WTC11 (cell line): ENCODE data around the gene ZNRF3. TPM values are rescaled to one million over a fixed set of nuclear protein-coding genes. Genes with fewer than 3 reads are reported as not detected.

Source experiments
- ATAC-seq: fragments of 200-7000 bp; cut with Tn5 transposase; 2 replicates; pipeline ENCODE4 v1.10.0; 2021; ENCODE audit warnings: mild to moderate bottlenecking, moderate library complexity
- CTCF ChIA-PET: fragments of 300-600 bp; sonication (Branson Sonifier 250); formaldehyde crosslinking; loops from one replicate; lab custom pipeline; 2021; ENCODE audit warnings: antibody characterized with exemption; lab: Charles Lee
- POLR2A ChIA-PET: fragments of 350-600 bp; sonication (Branson Sonifier 250); formaldehyde crosslinking; loops from one replicate; lab custom pipeline; 2021; ENCODE audit warnings: antibody characterized with exemption; lab: Charles Lee
- DNase-seq: peaks from one replicate; pipeline ENCODE4 v3.0.0; 2021; ENCODE audit warnings: low spot score
- H3K27ac Mint-ChIP-seq: 2 replicates; pipeline ENCODE4 v1.8.0; 2021; ENCODE audit warnings: mixed read lengths
- H3K27me3 Mint-ChIP-seq: 2 replicates; pipeline ENCODE4 v1.8.0; 2021; ENCODE audit warnings: low read depth, mild to moderate bottlenecking, moderate library complexity, mixed read lengths
- H3K36me3 Mint-ChIP-seq: 2 replicates; pipeline ENCODE4 v1.8.0; 2021; ENCODE audit warnings: mixed read lengths
- H3K4me1 Mint-ChIP-seq: 2 replicates; pipeline ENCODE4 v1.8.0; 2022; ENCODE audit warnings: mixed read lengths
- H3K4me3 Mint-ChIP-seq: 2 replicates; pipeline ENCODE4 v1.8.0; 2021; ENCODE audit warnings: mild to moderate bottlenecking, moderate library complexity, mixed read lengths
- H3K9me3 Mint-ChIP-seq: 2 replicates; pipeline ENCODE4 v1.8.0; 2021; ENCODE audit warnings: mixed read lengths
- EMX1 ChIP-seq: fragments of 250-450 bp; sonication (Bioruptor Pico); IDR thresholded peaks from 2 replicates; pipeline ENCODE4 v1.8.0; 2021; ENCODE audit warnings: mild to moderate bottlenecking
- GABPB1 ChIP-seq: sonication (generic); formaldehyde crosslinking; IDR thresholded peaks from 2 replicates; pipeline ENCODE4 v1.8.1; 2023; ENCODE audit warnings: mild to moderate bottlenecking, missing genetic modification reagents
- HMGA2 ChIP-seq: fragments of 250-450 bp; sonication (Bioruptor Pico); IDR thresholded peaks from 2 replicates; pipeline ENCODE4 v1.4.0; 2021; ENCODE audit warnings: mild to moderate bottlenecking, moderate library complexity
- IRF2 ChIP-seq: sonication (generic); formaldehyde crosslinking; IDR thresholded peaks from 2 replicates; pipeline ENCODE4 v1.8.0; 2022; ENCODE audit warnings: low read depth, missing genetic modification reagents, borderline replicate concordance
- NFATC4 ChIP-seq: fragments of 250-450 bp; sonication (Bioruptor Pico); IDR thresholded peaks from 2 replicates; pipeline ENCODE4 v1.9.0; 2021; ENCODE audit warnings: mild to moderate bottlenecking
- OVOL2 ChIP-seq: fragments of 250-450 bp; sonication (Bioruptor Pico); IDR thresholded peaks from 2 replicates; pipeline ENCODE4 v1.9.0; 2021; ENCODE audit warnings: mild to moderate bottlenecking, borderline replicate concordance
- RELA ChIP-seq: sonication (generic); formaldehyde crosslinking; IDR thresholded peaks from 2 replicates; pipeline ENCODE4 v1.8.1; 2022; ENCODE audit warnings: missing genetic modification reagents, mild to moderate bottlenecking, borderline replicate concordance
- RORB ChIP-seq: fragments of 250-450 bp; sonication (Bioruptor Pico); IDR thresholded peaks from 2 replicates; pipeline ENCODE4 v1.9.0; 2021; ENCODE audit warnings: mild to moderate bottlenecking
- TP53 ChIP-seq: sonication (generic); formaldehyde crosslinking; IDR thresholded peaks from 2 replicates; pipeline ENCODE4 v1.8.1; 2023; ENCODE audit warnings: mild to moderate bottlenecking, missing genetic modification reagents
- ZNF219 ChIP-seq: sonication (generic); formaldehyde crosslinking; IDR thresholded peaks from 2 replicates; pipeline ENCODE4 v1.8.0; 2023; ENCODE audit warnings: missing genetic modification reagents, mild to moderate bottlenecking, borderline replicate concordance
- ZNF263 ChIP-seq: sonication (generic); formaldehyde crosslinking; IDR thresholded peaks from 2 replicates; pipeline ENCODE4 v1.8.1; 2022; ENCODE audit warnings: low read depth, mild to moderate bottlenecking, moderate library complexity, missing genetic modification reagents
- ZNF317 ChIP-seq: sonication (generic); formaldehyde crosslinking; IDR thresholded peaks from 2 replicates; pipeline ENCODE4 v1.8.1; 2023; ENCODE audit warnings: low read depth, mild to moderate bottlenecking, moderate library complexity, missing genetic modification reagents, borderline replicate concordance
- ZNF396 ChIP-seq: fragments of 250-450 bp; sonication (Bioruptor Pico); IDR thresholded peaks from 2 replicates; pipeline ENCODE4 v1.8.0; 2021; ENCODE audit warnings: mild to moderate bottlenecking, moderate library complexity, borderline replicate concordance
- total RNA-seq: library from RNA; stranded (reverse); gene quantifications from 3 replicates; pipeline ENCODE4 v1.2.3, GENCODE V29; 2021
- TF ChIP-seq, protein P1 (sequence below): sonication (generic); formaldehyde crosslinking; IDR thresholded peaks from 2 replicates; pipeline ENCODE4 v1.8.1; 2023; ENCODE audit warnings: mild to moderate bottlenecking, moderate library complexity, missing genetic modification reagents
- TF ChIP-seq, protein P2 (sequence below): sonication (generic); formaldehyde crosslinking; IDR thresholded peaks from 2 replicates; pipeline ENCODE4 v1.8.1; 2023; ENCODE audit warnings: mild to moderate bottlenecking, missing genetic modification reagents
- TF ChIP-seq, protein P3 (sequence below): sonication (generic); formaldehyde crosslinking; IDR thresholded peaks from 2 replicates; pipeline ENCODE4 v1.8.1; 2022; ENCODE audit warnings: mild to moderate bottlenecking, moderate library complexity, missing genetic modification reagents
- TF ChIP-seq, protein P4 (sequence below): sonication (generic); formaldehyde crosslinking; IDR thresholded peaks from 2 replicates; pipeline ENCODE4 v1.8.1; 2023; ENCODE audit warnings: mild to moderate bottlenecking, missing genetic modification reagents, moderate library complexity
- TF ChIP-seq, protein P5 (sequence below): sonication (generic); formaldehyde crosslinking; IDR thresholded peaks from 2 replicates; pipeline ENCODE4 v1.8.0; 2022; ENCODE audit warnings: mild to moderate bottlenecking, missing genetic modification reagents

ZNRF3 gene
- total RNA-seq, 1 experiment from 2014 or later: 25.4 TPM

DNA sequence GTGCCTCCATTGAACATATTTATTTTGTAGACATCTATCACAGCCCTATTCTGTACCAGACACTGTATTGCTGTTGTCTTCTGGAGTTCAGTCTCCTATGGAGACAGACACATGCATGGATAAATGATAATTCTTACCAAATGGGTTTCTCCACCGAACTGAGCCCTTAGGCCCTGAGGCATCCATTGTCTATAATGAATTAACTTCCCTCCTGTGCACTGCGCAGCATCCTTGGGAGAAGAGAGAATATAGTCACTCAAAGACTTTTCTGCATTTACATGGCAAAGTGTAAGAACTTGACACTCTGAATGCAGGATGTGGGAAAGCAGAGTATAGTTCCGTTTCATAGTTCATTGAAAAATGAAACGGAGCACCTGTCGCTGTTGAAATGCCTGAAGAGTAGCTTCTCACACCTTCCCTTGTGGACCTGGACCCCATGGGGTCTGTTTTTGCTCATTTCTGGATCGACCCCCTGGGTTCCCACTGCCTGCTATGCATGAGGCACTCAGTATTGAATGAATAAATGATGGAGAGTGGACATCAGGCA, 6.2 kb downstream of the ZNRF3 start:
- no peak for ATAC-seq
- Mint-ChIP-seq H3K9me3 (no peaks in the 10 kb centered on the region), H3K4me1 (peaks cover 84% of the 10 kb centered on the region), H3K4me3 (no peak overlapping the region), H3K36me3 (no peaks in the 10 kb centered on the region), H3K27me3 (no peaks in the 10 kb centered on the region), H3K27ac (no peak overlapping the region)
- POLR2A ChIA-PET: no interaction called here
- CTCF ChIA-PET: no interaction called here
- DNase-seq: no peak
- TF ChIP-seq NFATC4: no peak
- TF ChIP-seq ZNF317 (CRISPR knock-in tag): no peak
- no peak for TF ChIP-seq ZNF219 (CRISPR knock-in tag)
- TF ChIP-seq, protein P1, sequence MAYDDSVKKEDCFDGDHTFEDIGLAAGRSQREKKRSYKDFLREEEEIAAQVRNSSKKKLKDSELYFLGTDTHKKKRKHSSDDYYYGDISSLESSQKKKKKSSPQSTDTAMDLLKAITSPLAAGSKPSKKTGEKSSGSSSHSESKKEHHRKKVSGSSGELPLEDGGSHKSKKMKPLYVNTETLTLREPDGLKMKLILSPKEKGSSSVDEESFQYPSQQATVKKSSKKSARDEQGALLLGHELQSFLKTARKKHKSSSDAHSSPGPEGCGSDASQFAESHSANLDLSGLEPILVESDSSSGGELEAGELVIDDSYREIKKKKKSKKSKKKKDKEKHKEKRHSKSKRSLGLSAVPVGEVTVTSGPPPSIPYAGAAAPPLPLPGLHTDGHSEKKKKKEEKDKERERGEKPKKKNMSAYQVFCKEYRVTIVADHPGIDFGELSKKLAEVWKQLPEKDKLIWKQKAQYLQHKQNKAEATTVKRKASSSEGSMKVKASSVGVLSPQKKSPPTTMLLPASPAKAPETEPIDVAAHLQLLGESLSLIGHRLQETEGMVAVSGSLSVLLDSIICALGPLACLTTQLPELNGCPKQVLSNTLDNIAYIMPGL (CRISPR knock-in tag): no peak
- no peak for TF ChIP-seq IRF2
- TF ChIP-seq HMGA2 (CRISPR knock-in tag): no peak
- TF ChIP-seq TP53 (CRISPR knock-in tag): no peak

DNA sequence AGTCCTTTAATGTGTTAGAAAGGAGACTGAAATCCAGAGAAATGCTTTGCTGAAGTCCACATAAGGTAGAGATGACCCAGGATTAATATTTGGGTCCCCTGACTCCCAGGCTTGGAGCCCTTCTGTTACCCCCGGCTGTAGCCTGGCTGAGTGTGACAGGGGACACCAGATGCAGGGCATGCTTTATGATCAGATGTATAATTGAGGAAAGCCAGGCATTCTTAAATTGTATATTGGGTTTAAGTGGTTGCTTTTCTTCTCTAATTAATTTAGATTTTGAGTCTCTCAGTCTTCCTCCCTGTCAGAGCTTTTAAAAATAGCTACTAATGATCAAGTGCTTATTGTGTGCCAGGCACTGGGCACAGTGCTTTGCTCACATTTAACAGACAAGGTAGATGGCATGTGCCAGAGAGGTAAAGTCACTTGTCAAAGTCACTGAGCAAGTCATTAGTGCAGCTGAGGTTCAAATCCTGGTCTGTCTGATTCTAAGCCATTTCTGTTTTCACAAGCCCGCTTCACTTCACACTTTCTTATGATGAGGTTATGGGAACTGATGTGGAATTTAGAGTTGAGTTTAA, 7.9 kb downstream of the ZNRF3 start:
- Mint-ChIP-seq H3K4me3 (no peak overlapping the region), H3K9me3 (no peaks in the 10 kb centered on the region), H3K36me3 (no peaks in the 10 kb centered on the region), H3K4me1 (peaks cover 82% of the 10 kb centered on the region), H3K27me3 (no peaks in the 10 kb centered on the region), H3K27ac (peak overlapping the region; percentile 7)
- ATAC-seq (no peak), DNase-seq (no peak)
- ChIA-PET CTCF (interaction anchor here (0.6 kb wide), 1 partner anchor 1333 kb away, joined by 3 read pairs; no protein-coding TSS in a partner anchor), POLR2A (no interaction called here)
- TF ChIP-seq OVOL2 (CRISPR knock-in tag): no peak
- no peak for TF ChIP-seq RORB
- no peak for TF ChIP-seq GABPB1 (CRISPR knock-in tag)
- TF ChIP-seq ZNF263 (CRISPR knock-in tag): no peak
- no peak for TF ChIP-seq RELA (CRISPR knock-in tag)
- TF ChIP-seq, protein P2, sequence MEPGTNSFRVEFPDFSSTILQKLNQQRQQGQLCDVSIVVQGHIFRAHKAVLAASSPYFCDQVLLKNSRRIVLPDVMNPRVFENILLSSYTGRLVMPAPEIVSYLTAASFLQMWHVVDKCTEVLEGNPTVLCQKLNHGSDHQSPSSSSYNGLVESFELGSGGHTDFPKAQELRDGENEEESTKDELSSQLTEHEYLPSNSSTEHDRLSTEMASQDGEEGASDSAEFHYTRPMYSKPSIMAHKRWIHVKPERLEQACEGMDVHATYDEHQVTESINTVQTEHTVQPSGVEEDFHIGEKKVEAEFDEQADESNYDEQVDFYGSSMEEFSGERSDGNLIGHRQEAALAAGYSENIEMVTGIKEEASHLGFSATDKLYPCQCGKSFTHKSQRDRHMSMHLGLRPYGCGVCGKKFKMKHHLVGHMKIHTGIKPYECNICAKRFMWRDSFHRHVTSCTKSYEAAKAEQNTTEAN (CRISPR knock-in tag): no peak
- no peak for TF ChIP-seq EMX1
- TF ChIP-seq, protein P3, sequence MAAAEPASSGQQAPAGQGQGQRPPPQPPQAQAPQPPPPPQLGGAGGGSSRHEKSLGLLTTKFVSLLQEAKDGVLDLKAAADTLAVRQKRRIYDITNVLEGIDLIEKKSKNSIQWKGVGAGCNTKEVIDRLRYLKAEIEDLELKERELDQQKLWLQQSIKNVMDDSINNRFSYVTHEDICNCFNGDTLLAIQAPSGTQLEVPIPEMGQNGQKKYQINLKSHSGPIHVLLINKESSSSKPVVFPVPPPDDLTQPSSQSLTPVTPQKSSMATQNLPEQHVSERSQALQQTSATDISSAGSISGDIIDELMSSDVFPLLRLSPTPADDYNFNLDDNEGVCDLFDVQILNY (CRISPR knock-in tag): no peak
- TF ChIP-seq, protein P4, sequence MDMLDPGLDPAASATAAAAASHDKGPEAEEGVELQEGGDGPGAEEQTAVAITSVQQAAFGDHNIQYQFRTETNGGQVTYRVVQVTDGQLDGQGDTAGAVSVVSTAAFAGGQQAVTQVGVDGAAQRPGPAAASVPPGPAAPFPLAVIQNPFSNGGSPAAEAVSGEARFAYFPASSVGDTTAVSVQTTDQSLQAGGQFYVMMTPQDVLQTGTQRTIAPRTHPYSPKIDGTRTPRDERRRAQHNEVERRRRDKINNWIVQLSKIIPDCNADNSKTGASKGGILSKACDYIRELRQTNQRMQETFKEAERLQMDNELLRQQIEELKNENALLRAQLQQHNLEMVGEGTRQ: no peak
- no peak for TF ChIP-seq ZNF396 (CRISPR knock-in tag)
- no peak for TF ChIP-seq TP53 (CRISPR knock-in tag)

DNA sequence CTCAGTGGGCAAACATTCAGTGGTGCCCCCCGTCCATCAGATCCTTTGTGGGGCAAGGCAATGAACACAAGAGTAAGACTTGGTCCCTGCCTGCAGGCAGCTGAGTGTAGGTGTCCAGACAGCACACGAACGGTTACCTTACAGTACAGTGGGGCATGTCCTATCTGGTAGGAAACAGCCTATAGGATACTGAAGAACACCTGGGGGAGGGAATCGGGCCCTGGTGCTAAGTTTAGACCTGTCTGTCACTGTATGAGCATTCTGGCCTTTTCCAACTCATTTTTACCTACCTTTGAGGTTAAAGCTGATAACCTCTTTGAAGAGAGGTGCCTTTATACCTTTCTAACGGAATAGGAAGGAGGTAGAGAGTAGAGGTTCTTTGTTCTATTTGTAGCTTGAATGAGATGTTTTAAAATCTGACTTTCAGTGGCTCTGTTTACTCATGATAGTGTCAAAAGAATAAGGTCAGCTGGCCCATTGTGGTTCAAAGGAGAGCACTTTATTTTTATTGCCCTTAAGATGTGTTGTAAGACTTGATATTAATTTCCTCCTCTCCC, 8.9 kb downstream of the ZNRF3 start:
- ATAC-seq (peak; percentile 7; the same call in 1 of the 2 replicates), DNase-seq (no peak)
- H3K9me3 Mint-ChIP-seq: no peaks in the 10 kb centered on the region
- H3K36me3 Mint-ChIP-seq: no peaks in the 10 kb centered on the region
- no peak overlapping the region for H3K4me3 Mint-ChIP-seq
- CTCF ChIA-PET: no interaction called here
- peaks cover 84% of the 10 kb centered on the region for H3K4me1 Mint-ChIP-seq
- TF ChIP-seq, protein P5, sequence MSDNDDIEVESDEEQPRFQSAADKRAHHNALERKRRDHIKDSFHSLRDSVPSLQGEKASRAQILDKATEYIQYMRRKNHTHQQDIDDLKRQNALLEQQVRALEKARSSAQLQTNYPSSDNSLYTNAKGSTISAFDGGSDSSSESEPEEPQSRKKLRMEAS: no peak
- TF ChIP-seq ZNF263 (CRISPR knock-in tag): no peak
- TF ChIP-seq HMGA2 (CRISPR knock-in tag): no peak
- peak overlapping the region; percentile 51 for H3K27ac Mint-ChIP-seq
- H3K27me3 Mint-ChIP-seq: no peaks in the 10 kb centered on the region
- POLR2A ChIA-PET: no interaction called here
